ENCODE data around the gene ERCC1. TPM values are rescaled to one million over a fixed set of nuclear protein-coding genes. Genes with fewer than 3 reads are reported as not detected.

The ERCC1 gene
- total RNA-seq, 4 donors from 2014 or later, result 38.8 to 42.6 (median 40.0) TPM

- DNase-seq, result peak; percentile 84
- WGBS, 2 donors (ENCODE audit: low coverage in 1 of 2), result 1% methylated on average over 51 of the region's 51 CpGs; no CpG with 5 or more reads in 1 of the 2 donors
- H3K27ac ChIP-seq, result peak within 1 kb of the TSS; percentile 92 to 95 (median 94)
- peak within 1 kb of the TSS; percentile 43 to 86 (median 64) for H3K4me3 ChIP-seq
- peaks cover 5 to 41% (median 30%) of the 10 kb centered on the region in 4 donors for H3K4me1 ChIP-seq
- in situ Hi-C loops (cut with MboI; ENCODE audit: low pct_ligation_motif_present in 1 of 4, low pct_unique_long_range_greater_than_20kb in 1 of 4, low sequenced_read_pairs in 3 of 4) (no loop called here), intact Hi-C loops (cut with DNase I; ENCODE audit: low total_unique reads) (no loop called here)
- TF ChIP-seq EP300 (IDR thresholded peaks at IDR 0.05; ENCODE audit: low read depth) (no peak), CTCF (IDR thresholded peaks at IDR 0.05) (peak in 1 of 5 experiments; percentile 24), POLR2AphosphoS5 (IDR thresholded peaks at IDR 0.05) (peak in 1 of 3 donors; percentile 51), POLR2A (IDR thresholded peaks at IDR 0.05) (peak; percentile 44)
- peaks cover 16% of the 10 kb centered on the region for H3K27me3 ChIP-seq
- H3K9me3 ChIP-seq, result no peaks in the 10 kb centered on the region
- no peaks in the 10 kb centered on the region for H3K36me3 ChIP-seq
Observed at GRCh38 chr19:45406226-45407090, 17.3 kb downstream of the ERCC1 start, which contains the start of gene POLR1G. TSS of gene POLR1G (plus strand) at chr19:45406644. CDS start at chr19:45406697, 53 bp downstream.

- Histone ChIP-seq H3K27me3 (peaks cover 16% of the 10 kb centered on the region), H3K36me3 (no peaks in the 10 kb centered on the region), H3K27ac (peak overlapping the region; percentile 92 to 95 (median 94)), H3K9me3 (no peaks in the 10 kb centered on the region), H3K4me1 (peaks cover 5 to 41% (median 30%) of the 10 kb centered on the region in 4 donors), H3K4me3 (peak overlapping the region; percentile 43 to 86 (median 64))
- intact Hi-C loops (cut with DNase I; ENCODE audit: low total_unique reads) (no loop called here), in situ Hi-C loops (cut with MboI; ENCODE audit: low pct_ligation_motif_present in 1 of 4, low pct_unique_long_range_greater_than_20kb in 1 of 4, low sequenced_read_pairs in 3 of 4) (no loop called here)
- peak; percentile 92 for DNase-seq
- 0 to 1% methylated on average over 7 to 48 of the region's 48 CpGs for WGBS, 2 donors (ENCODE audit: low coverage in 1 of 2)
- TF ChIP-seq CTCF (IDR thresholded peaks at IDR 0.05) (no peak), POLR2A (IDR thresholded peaks at IDR 0.05) (no peak), POLR2AphosphoS5 (IDR thresholded peaks at IDR 0.05) (peak in 2 of 3 donors; percentile 53 to 66)
Observed at GRCh38 chr19:45405435-45406225, 18.1 kb downstream of the ERCC1 start.

GRCh38 chr19:45404557-45405434, 18.9 kb downstream of the ERCC1 start, which contains the start of gene PPP1R13L:
TSS of gene PPP1R13L (minus strand) at chr19:45405069. CDS start at chr19:45398318, 6,751 bp downstream.
- 2 to 10% methylated on average over 10 to 36 of the region's 46 CpGs for WGBS, 2 donors (ENCODE audit: low coverage in 1 of 2)

More at GRCh38 chr19:45404557-45405434, 18.9 kb downstream of the ERCC1 start, which contains the start of gene PPP1R13L:
- H3K36me3 ChIP-seq, result no peaks in the 10 kb centered on the region
- in situ Hi-C loops (cut with MboI; ENCODE audit: low pct_ligation_motif_present in 1 of 4, low pct_unique_long_range_greater_than_20kb in 1 of 4, low sequenced_read_pairs in 3 of 4) (no loop called here), intact Hi-C loops (cut with DNase I; ENCODE audit: low total_unique reads) (no loop called here)
- peaks cover 5 to 41% (median 30%) of the 10 kb centered on the region in 4 donors for H3K4me1 ChIP-seq
- DNase-seq, result peak; percentile 94
- H3K27ac ChIP-seq, result peak within 1 kb of the TSS; percentile 92 to 95 (median 94)
- peak within 1 kb of the TSS; percentile 43 to 86 (median 64) for H3K4me3 ChIP-seq
- no peaks in the 10 kb centered on the region for H3K9me3 ChIP-seq
- peaks cover 16% of the 10 kb centered on the region for H3K27me3 ChIP-seq
- TF ChIP-seq POLR2AphosphoS5 (IDR thresholded peaks at IDR 0.05), result peak in 2 of 3 donors; percentile 57 to 79
- TF ChIP-seq POLR2A (IDR thresholded peaks at IDR 0.05), result peak; percentile 76
- no peak for TF ChIP-seq CTCF (IDR thresholded peaks at IDR 0.05)
- no peak for TF ChIP-seq EP300 (IDR thresholded peaks at IDR 0.05; ENCODE audit: low read depth)

All from transverse colon (tissue), 4 donors.